Right lobe of liver (tissue), 6 donors: Measurements from ENCODE around the gene NKAP. TPM values are rescaled to one million over a fixed set of nuclear protein-coding genes. Genes with fewer than 3 reads are reported as not detected.
"Not testable (repeated sequence)": the region's sequence is repeated elsewhere in the genome, so short reads cannot be mapped to it uniquely, and the experiment has no call there.

ENCODE experiments used
- ATAC-seq, 4 donors: fragments of 200-7000 bp; cut with Tn5 transposase; one replicate each; pipeline ENCODE4 v1.9.1; 2020; ENCODE audit warnings: mild to moderate bottlenecking in 4 of 4, moderate library complexity in 4 of 4
- DNase-seq, 3 donors: peaks; one replicate each; pipeline ENCODE4 v3.0.0-alpha.2; 2020
- H3K27ac ChIP-seq, 3 donors: fragments of 200-600 bp; one replicate each; pipeline ENCODE4 v1.8.0; 2022
- H3K27me3 ChIP-seq, 2 donors: fragments of 200-600 bp; one replicate each; pipeline ENCODE4 v1.8.0; 2022
- H3K36me3 ChIP-seq, 4 donors: fragments of 200-600 bp; sonication (generic) in 1 of 4; one replicate each; pipeline versions ENCODE4 v1.5.1 to v1.8.0; 2017 to 2022; ENCODE audit warnings: control low read depth in 1 of 4
- H3K4me1 ChIP-seq, 4 donors: fragments of 200-600 bp; sonication (generic) in 1 of 4; one replicate each; pipeline versions ENCODE4 v1.5.1 to v1.8.0; 2017 to 2022; ENCODE audit warnings: control low read depth in 1 of 4
- H3K4me3 ChIP-seq, 3 donors: fragments of 200-600 bp; one replicate each; pipeline ENCODE4 v1.8.0; 2022
- H3K9me3 ChIP-seq, 4 donors: fragments of 200-600 bp; sonication (generic) in 1 of 4; one replicate each; pipeline versions ENCODE4 v1.5.1 to v1.8.0; 2017 to 2022; ENCODE audit warnings: control low read depth in 1 of 4
- POLR2A ChIP-seq: fragments of 450-650 bp; IDR thresholded peaks from one replicate; pipeline ENCODE4 v1.6.1; 2017; ENCODE audit warnings: antibody characterized with exemption, mild to moderate bottlenecking
- WGBS: methylation state at CpG from one replicate; pipeline ENCODE4 v1.1.6; 2018; ENCODE audit warnings: low coverage, low lambda C conversion rate; ENCODE audit not compliant: insufficient coverage; ENCODE audit errors: missing lambda C conversion rate; 5-methylcytosine and 5-hydroxymethylcytosine counted together
- intact Hi-C, 2 donors: fragments of 100-400 bp; cut with DNase I; formaldehyde crosslinking; loops; one replicate each; pipeline versions ENCODE4 v1.11.2 to v1.14.1; 2022
- total RNA-seq, 6 experiments: library from RNA; depleted of rRNA in 2 of 6; stranded (reverse); fragments of >200 nt in 2 of 6; fragmentation: NEBNext Ultra II Directional in 3 of 6; extraction: Animal tissue kit (Norgen Biotek cat#: 25700) in 3 of 6; gene quantifications; one replicate each; pipeline versions ENCODE4 v1.1.0 to v1.2.4, GENCODE V29; 2016 to 2023
- TF ChIP-seq, protein P1 (sequence below), 4 donors: fragments of 200-600 bp in 3 of 4; fragments of 450-650 bp in 1 of 4; IDR thresholded peaks; one replicate each; pipeline versions ENCODE4 v1.5.1 to v1.8.0; 2016 to 2022; ENCODE audit warnings: antibody characterized with exemption in 4 of 4, mild to moderate bottlenecking in 2 of 4
- donor health status: DM: no; HTN: yes; CAD: no.
- donor health status: DM: no; HTN: no; CAD: no.
- donor health status: DM: no; HTN: no; CAD: no.
- donor health status: DM: no; HTN: yes; CAD: no.
- donor health status: DM: no; HTN: yes; CAD: no.

Gene NKAP
- total RNA-seq, 6 experiments from 2014 or later = 3.3 to 4.4 (median 3.6) TPM

DNA sequence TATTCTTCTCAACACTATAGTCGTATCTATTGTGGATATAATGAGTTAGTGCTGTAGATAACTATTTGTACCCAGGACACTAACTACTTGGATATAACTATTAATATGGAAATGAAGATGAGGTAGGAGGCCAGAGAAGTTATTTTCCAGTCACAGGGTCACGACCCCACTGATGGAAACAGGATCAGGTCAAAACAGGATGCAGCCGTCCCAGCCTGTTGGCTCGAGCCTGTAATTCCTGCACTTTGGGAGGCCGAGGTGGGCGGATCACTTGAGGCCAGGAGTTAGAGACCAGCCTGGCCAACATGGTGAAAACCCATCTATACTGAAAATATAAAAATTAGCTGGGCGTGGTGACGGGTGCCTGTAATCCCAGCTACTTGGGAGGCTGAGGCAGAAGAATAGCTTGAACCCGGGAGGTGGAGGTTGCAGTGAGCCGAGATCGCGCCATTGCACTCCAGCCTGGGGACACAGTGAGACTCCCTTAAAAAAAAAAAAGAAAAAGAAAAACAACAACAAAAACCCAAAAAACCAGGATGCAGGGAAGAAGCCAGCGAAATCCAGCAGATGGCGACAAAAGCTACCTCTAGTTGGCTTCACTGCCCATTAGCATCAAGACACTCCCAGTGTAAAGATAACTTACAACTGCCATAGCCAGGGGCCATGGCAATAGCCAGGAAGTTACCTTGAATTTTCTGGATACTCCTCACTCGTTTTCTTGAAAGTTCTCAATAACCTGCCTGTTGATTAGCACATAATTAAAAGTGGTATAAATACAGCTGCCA is 37.9 kb upstream of the NKAP start:
- Histone ChIP-seq H3K27ac (no peak overlapping the region), H3K4me1 (no peaks in the 10 kb centered on the region), H3K27me3 (no peaks in the 10 kb centered on the region), H3K9me3 (no peaks in the 10 kb centered on the region), H3K4me3 (no peak overlapping the region), H3K36me3 (no peaks in the 10 kb centered on the region)
- intact Hi-C loops = no loop called here
- 44% methylated on average over 11 of the region's 15 CpGs for WGBS
- TF ChIP-seq POLR2A = no peak
- TF ChIP-seq, protein P1, sequence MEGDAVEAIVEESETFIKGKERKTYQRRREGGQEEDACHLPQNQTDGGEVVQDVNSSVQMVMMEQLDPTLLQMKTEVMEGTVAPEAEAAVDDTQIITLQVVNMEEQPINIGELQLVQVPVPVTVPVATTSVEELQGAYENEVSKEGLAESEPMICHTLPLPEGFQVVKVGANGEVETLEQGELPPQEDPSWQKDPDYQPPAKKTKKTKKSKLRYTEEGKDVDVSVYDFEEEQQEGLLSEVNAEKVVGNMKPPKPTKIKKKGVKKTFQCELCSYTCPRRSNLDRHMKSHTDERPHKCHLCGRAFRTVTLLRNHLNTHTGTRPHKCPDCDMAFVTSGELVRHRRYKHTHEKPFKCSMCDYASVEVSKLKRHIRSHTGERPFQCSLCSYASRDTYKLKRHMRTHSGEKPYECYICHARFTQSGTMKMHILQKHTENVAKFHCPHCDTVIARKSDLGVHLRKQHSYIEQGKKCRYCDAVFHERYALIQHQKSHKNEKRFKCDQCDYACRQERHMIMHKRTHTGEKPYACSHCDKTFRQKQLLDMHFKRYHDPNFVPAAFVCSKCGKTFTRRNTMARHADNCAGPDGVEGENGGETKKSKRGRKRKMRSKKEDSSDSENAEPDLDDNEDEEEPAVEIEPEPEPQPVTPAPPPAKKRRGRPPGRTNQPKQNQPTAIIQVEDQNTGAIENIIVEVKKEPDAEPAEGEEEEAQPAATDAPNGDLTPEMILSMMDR (IDR thresholded peaks at IDR 0.05) = peak; percentile 24 to 57 (median 50)
- no peak for DNase-seq
- peak in 3 of 4 donors; percentile 47 to 57 (median 57) for ATAC-seq

DNA sequence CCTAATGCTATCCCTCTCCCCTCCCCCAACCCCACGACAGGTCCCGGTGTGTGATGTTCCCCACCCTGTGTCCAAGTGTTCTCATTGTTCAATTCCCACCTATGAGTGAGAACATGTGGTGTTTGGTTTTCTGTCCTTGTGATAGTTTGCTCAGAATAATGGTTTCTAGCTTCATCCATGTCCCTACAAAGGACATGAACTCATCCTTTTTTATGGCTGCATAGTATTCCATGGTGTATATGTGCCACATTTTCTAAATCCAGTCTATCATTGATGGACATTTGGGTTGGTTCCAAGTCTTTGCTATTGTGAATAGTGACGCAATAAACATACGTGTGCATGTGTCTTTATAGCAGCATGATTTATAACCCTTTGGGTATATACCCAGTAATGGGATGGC is 33.6 kb upstream of the NKAP start:
- H3K4me1 ChIP-seq, intact Hi-C loops, H3K9me3 ChIP-seq, ATAC-seq, H3K4me3 ChIP-seq, H3K27me3 ChIP-seq, H3K36me3 ChIP-seq, H3K27ac ChIP-seq, DNase-seq: not testable (repeated sequence)
- 90% methylated on average over 4 of the region's 4 CpGs for WGBS

DNA sequence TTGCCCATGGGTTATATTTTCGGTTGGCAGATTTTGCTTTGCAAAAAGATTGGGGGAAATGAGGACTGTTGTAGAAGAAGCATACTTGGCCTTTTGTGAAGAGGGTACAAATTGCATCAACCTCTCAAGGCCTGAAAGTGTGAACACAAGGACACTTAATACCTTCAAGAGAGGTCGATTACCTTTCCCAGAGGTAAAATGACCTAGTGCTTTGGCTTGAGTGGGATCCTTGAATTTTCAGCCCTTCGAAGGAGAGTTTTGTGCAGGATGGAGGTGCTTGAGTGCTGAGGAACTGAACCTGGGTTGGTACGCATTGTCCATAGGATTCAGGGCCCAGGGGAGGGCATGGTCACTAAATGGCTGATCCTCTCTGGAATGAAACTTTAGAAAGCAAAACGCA is 27.6 kb upstream of the NKAP start:
- Histone ChIP-seq H3K27me3 (no peaks in the 10 kb centered on the region), H3K36me3 (no peaks in the 10 kb centered on the region), H3K4me1 (no peaks in the 10 kb centered on the region), H3K4me3 (no peak overlapping the region), H3K27ac (no peak overlapping the region), H3K9me3 (no peaks in the 10 kb centered on the region)
- TF ChIP-seq POLR2A = no peak
- TF ChIP-seq, protein P1 (IDR thresholded peaks at IDR 0.05) = no peak
- intact Hi-C loops = no loop called here
- ATAC-seq = no peak
- WGBS = 37% methylated on average over 5 of the region's 5 CpGs
- no peak for DNase-seq

DNA sequence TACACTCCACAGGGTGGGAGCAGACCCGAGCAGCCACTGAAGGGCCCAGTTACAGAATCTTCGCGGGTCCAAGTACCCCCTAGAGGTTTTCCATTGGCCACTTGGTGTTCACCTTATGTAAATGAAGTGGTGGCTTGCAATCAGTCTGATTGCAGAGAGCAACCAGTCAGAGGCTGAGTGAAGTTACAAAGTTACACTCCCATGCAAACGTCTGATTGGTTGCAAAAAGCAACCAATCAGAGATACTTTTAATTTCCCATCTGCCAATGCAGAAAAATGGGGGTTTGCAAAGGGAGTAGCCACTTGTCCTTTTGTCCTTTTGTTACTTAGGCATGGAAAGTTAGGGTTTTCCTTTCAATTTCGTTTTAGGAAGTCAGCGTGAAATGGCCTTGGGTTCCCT is 27.0 kb upstream of the NKAP start:
- Histone ChIP-seq H3K9me3 (no peaks in the 10 kb centered on the region), H3K4me1 (no peaks in the 10 kb centered on the region), H3K4me3 (no peak overlapping the region), H3K27me3 (no peaks in the 10 kb centered on the region), H3K36me3 (no peaks in the 10 kb centered on the region), H3K27ac (no peak overlapping the region)
- 39% methylated on average over 3 of the region's 6 CpGs for WGBS
- TF ChIP-seq, protein P1 (IDR thresholded peaks at IDR 0.05) = no peak
- no peak for TF ChIP-seq POLR2A
- DNase-seq = no peak
- ATAC-seq = no peak
- intact Hi-C loops = no loop called here

DNA sequence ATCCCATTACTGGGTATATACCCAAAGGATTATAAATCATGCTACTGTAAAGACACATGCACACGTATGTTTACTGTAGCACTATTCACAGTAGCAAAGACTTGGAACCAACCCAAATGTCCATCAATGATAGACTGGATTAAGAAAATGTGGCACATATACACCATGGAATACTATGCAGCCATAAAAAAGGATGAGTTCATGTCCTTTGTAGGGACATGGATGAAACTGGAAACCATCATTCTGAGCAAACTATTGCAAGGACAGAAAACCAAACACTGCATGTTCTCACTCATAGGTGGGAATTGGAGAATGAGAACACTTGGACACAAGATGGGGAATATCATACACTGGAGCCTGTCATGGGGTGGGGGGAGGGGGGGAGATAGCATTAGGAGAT is 23.3 kb upstream of the NKAP start:
- intact Hi-C loops, H3K27me3 ChIP-seq, H3K4me3 ChIP-seq, H3K36me3 ChIP-seq, ATAC-seq, H3K4me1 ChIP-seq, H3K27ac ChIP-seq, DNase-seq, H3K9me3 ChIP-seq: not testable (repeated sequence)
- 71% methylated on average over 1 of the region's 1 CpG for WGBS
